ENCODE measurements around the gene TECPR1. TPM values are rescaled to one million over a fixed set of nuclear protein-coding genes. Genes with fewer than 3 reads are reported as not detected.

TECPR1 gene
- total and polyA plus RNA-seq, 2 of the 4 experiments (the other 2 are of a cell fraction), result 11.5 to 14.7 TPM

GRCh38 chr7:98265841-98266271 lies 13.8 kb upstream of the TECPR1 start:
- dilution Hi-C loops (cut with HindIII; ENCODE audit: low sequenced_read_pairs, unreplicated experiment) (no loop called here), in situ Hi-C loops (cut with MboI; ENCODE audit: low sequenced_read_pairs) (no loop called here), intact Hi-C loops (cut with micrococcal nuclease) (no loop called here)
- Histone ChIP-seq H2BK5ac (ENCODE audit: low read depth, low read length, poor library complexity, severe bottlenecking) (peak overlapping the region; percentile 18), H4K5ac (ENCODE audit: low read depth, low read length) (no peak overlapping the region), H3K4me3 (ENCODE audit: insufficient read depth, low read depth, low read length) (no peak overlapping the region), H4K8ac (ENCODE audit: low read depth in 2 of 2, low read length in 2 of 2) (no peak overlapping the region; a peak in 1 of 4 replicates), H4K91ac (ENCODE audit: insufficient read depth, low read depth, low read length) (no peak overlapping the region), H3K27me3 (ENCODE audit: control insufficient read depth, insufficient read depth, low read length) (no peaks in the 10 kb centered on the region), H3K18ac (ENCODE audit: low read depth, low read length) (0 out of 2 replicates have a peak overlapping the region, but pooled peaks have one; percentile 9), H3K4me2 (ENCODE audit: low read depth, low read length) (no peak overlapping the region), H2AK5ac (ENCODE audit: low read depth, low read length) (no peak overlapping the region), H2AK9ac (replicated peaks; ENCODE audit: low read depth, low read length, poor library complexity) (no peak overlapping the region), H3K23ac (ENCODE audit: low read depth, low read length) (no peak overlapping the region), H2BK120ac (ENCODE audit: low read depth, low read length) (peak overlapping the region; percentile 32; the same call in 1 of the 2 replicates), H3K9me3 (ENCODE audit: control insufficient read depth, insufficient read depth, low read length) (no peaks in the 10 kb centered on the region), H3K79me1 (ENCODE audit: low read depth in 1 of 2, low read length in 2 of 2) (peaks cover 5% of the 10 kb centered on the region in 2 experiments; a peak in 1 of 4 replicates), H4K20me1 (ENCODE audit: insufficient read depth, low read length) (no peaks in the 10 kb centered on the region; the same call in 1 of the 2 replicates), H3K27ac (ENCODE audit: insufficient read depth, low read length) (peak overlapping the region; percentile 19; the same call in 1 of the 2 replicates), H3K4me1 (ENCODE audit: control insufficient read depth, insufficient read depth, low read length) (peaks cover 6% of the 10 kb centered on the region), H3K9ac (ENCODE audit: low read depth, low read length) (no peak overlapping the region), H3K14ac (replicated peaks; ENCODE audit: low read depth, low read length) (0 out of 2 replicates have a peak overlapping the region, but pooled peaks have one; percentile 37), H2AFZ (replicated peaks; ENCODE audit: low read length, poor library complexity) (no peak overlapping the region), H3K36me3 (ENCODE audit: control insufficient read depth, insufficient read depth, low read length) (peaks cover 7% of the 10 kb centered on the region), H3K9me1 (ENCODE audit: insufficient read depth, low read length) (no peaks in the 10 kb centered on the region), H3K4ac (ENCODE audit: low read depth, low read length) (no peak overlapping the region), H2BK20ac (ENCODE audit: low read depth, low read length) (no peak overlapping the region), H2BK15ac (ENCODE audit: low read depth, low read length) (no peak overlapping the region), H3K56ac (ENCODE audit: extremely low read depth, insufficient read depth, low read length) (no peak overlapping the region)
- CTCF ChIA-PET, result no interaction called here
- DNase-seq (peak; percentile 58), ATAC-seq (ENCODE audit: low read depth) (peak; percentile 77)
- no peak for TF ChIP-seq MAFK (IDR thresholded peaks at IDR 0.05; ENCODE audit: low read depth, low read length)
- TF ChIP-seq USF2 (IDR thresholded peaks at IDR 0.05; ENCODE audit: low read depth, low read length), result no peak
- TF ChIP-seq CHD1 (IDR thresholded peaks at IDR 0.05; ENCODE audit: low read depth, low read length), result no peak
- TF ChIP-seq MXI1 (IDR thresholded peaks at IDR 0.05; ENCODE audit: borderline replicate concordance, low read depth, low read length), result no peak
- no peak for TF ChIP-seq BHLHE40 (IDR thresholded peaks at IDR 0.05; ENCODE audit: low read depth, low read length)
- TF ChIP-seq NFE2L2 (IDR thresholded peaks at IDR 0.05; ENCODE audit: low read depth, low read length), result no peak
- no TSS peak for BruUV-seq (replicated peaks)
- 17% methylated on average over 1 of the region's 5 CpGs; no CpG with 5 or more reads in 1 of the 2 experiments for WGBS, 2 experiments (ENCODE audit: extremely low coverage in 2 of 2, insufficient read length in 1 of 2)
- POLR2A ChIA-PET (ENCODE audit: unreplicated experiment), result no interaction called here

Measured in IMR-90 (cell line).